GM23248 (cell line): ENCODE measurements around the gene SCN1B. TPM values are rescaled to one million over a fixed set of nuclear protein-coding genes. Genes with fewer than 3 reads are reported as not detected.
A peak's percentile ranks its signal among the peaks of the same experiment; 100 is the strongest.

Experiments used
- DNase-seq: peaks from one replicate; pipeline ENCODE4 v3.0.0-alpha.2; 2015
- H2AFZ ChIP-seq: fragments of 200-600 bp; sonication (generic); 2 replicates; pipeline ENCODE4 v1.6.1; 2016; ENCODE audit warnings: antibody characterized with exemption
- H3F3A ChIP-seq: fragments of 200-600 bp; sonication (generic); 2 replicates; pipeline ENCODE4 v1.6.1; 2016; ENCODE audit warnings: mild to moderate bottlenecking, antibody characterized with exemption, mixed run types; ENCODE audit not compliant: insufficient read depth
- H3K27ac ChIP-seq: fragments of 200-600 bp; sonication (generic); 2 replicates; pipeline ENCODE4 v1.5.1; 2016; ENCODE audit warnings: mild to moderate bottlenecking
- H3K27me3 ChIP-seq: fragments of 200-600 bp; sonication (generic); replicated peaks from 2 replicates; pipeline ENCODE4 v1.6.1; 2016; ENCODE audit warnings: mild to moderate bottlenecking; ENCODE audit not compliant: insufficient read depth
- H3K36me3 ChIP-seq: fragments of 200-600 bp; sonication (generic); 2 replicates; pipeline ENCODE4 v1.6.1; 2016; ENCODE audit warnings: low read depth, mild to moderate bottlenecking
- H3K4me1 ChIP-seq: fragments of 200-600 bp; sonication (generic); 2 replicates; pipeline ENCODE4 v1.6.1; 2016; ENCODE audit warnings: mild to moderate bottlenecking; ENCODE audit not compliant: insufficient read depth
- H3K4me2 ChIP-seq: fragments of 200-600 bp; sonication (generic); one replicate; pipeline ENCODE4 v1.6.1; 2016; ENCODE audit warnings: mild to moderate bottlenecking; ENCODE audit not compliant: unreplicated experiment
- H3K4me3 ChIP-seq: fragments of 200-600 bp; sonication (generic); 2 replicates; pipeline ENCODE4 v1.5.1; 2016; ENCODE audit warnings: mild to moderate bottlenecking
- H3K79me2 ChIP-seq: fragments of 200-600 bp; sonication (generic); 2 replicates; pipeline ENCODE4 v1.6.1; 2016; ENCODE audit warnings: mild to moderate bottlenecking; ENCODE audit not compliant: insufficient read depth
- H3K9ac ChIP-seq: fragments of 200-600 bp; sonication (generic); 2 replicates; pipeline ENCODE4 v1.6.1; 2016; ENCODE audit warnings: mild to moderate bottlenecking
- H3K9me2 ChIP-seq: fragments of 200-600 bp; sonication (generic); 2 replicates; pipeline ENCODE4 v1.6.1; 2016; ENCODE audit warnings: mixed run types, mild to moderate bottlenecking, moderate library complexity; ENCODE audit not compliant: insufficient read depth
- H3K9me3 ChIP-seq: fragments of 200-600 bp; sonication (generic); one replicate; pipeline ENCODE4 v1.6.1; 2017; ENCODE audit warnings: low read depth
- H4K20me1 ChIP-seq: fragments of 200-600 bp; sonication (generic); 2 replicates; pipeline ENCODE4 v1.6.0; 2016; ENCODE audit not compliant: insufficient read depth
- EZH2 ChIP-seq: fragments of 200-600 bp; sonication (generic); IDR thresholded peaks from 2 replicates; pipeline ENCODE4 v1.6.1; 2018; ENCODE audit warnings: antibody characterized with exemption, mild to moderate bottlenecking; ENCODE audit not compliant: insufficient read depth, poor library complexity, severe bottlenecking
- EZH2phosphoT487 ChIP-seq: fragments of 200-600 bp; sonication (generic); IDR thresholded peaks from 2 replicates; pipeline ENCODE4 v1.6.1; 2018; ENCODE audit warnings: antibody characterized with exemption, moderate library complexity, mild to moderate bottlenecking, low read depth; ENCODE audit not compliant: insufficient read depth
- WGBS, 2 experiments: methylation state at CpG; one replicate each; pipeline ENCODE4 v1.1.6; 2015 to 2017; ENCODE audit warnings: low lambda C conversion rate in 2 of 2, low coverage in 1 of 2; ENCODE audit errors: missing lambda C conversion rate in 2 of 2; 5-methylcytosine and 5-hydroxymethylcytosine counted together
- in situ Hi-C: fragments of 300-500 bp; cut with MboI; formaldehyde crosslinking; loops from 2 replicates; pipeline ENCODE4 v1.15.0; 2020
- polyA plus RNA-seq: library from polyadenylated mRNA; unstranded; fragments of >200 nt; fragmentation: Nextera tagmentation; extraction: Ambion mirVana; gene quantifications from 2 replicates; pipeline ENCODE4 v1.2.1, GENCODE V29; 2016
- total RNA-seq: library from RNA; depleted of rRNA; stranded (reverse); fragments of >200 nt; shearing (Covaris generic); gene quantifications from 2 replicates; pipeline ENCODE4 v1.2.3, GENCODE V29; 2014

The SCN1B gene
- total and polyA plus RNA-seq, 2 experiments from 2014 or later, result 1.5 to 1.7 TPM

GRCh38 chr19:35063940-35064818, 33.9 kb downstream of the SCN1B start:
- Histone ChIP-seq H3K79me2 (no peaks in the 10 kb centered on the region), H3K4me1 (0 out of 2 replicates have a peak, but pooled peaks cover 2% of the 10 kb centered on the region), H3K27me3 (0 out of 2 replicates have a peak, but pooled peaks cover 5% of the 10 kb centered on the region), H3F3A (no peaks in the 10 kb centered on the region), H3K9ac (no peak overlapping the region), H3K4me3 (no peak overlapping the region), H3K4me2 (no peak overlapping the region), H3K9me2 (no peaks in the 10 kb centered on the region), H2AFZ (no peak overlapping the region), H3K27ac (no peak overlapping the region), H4K20me1 (no peaks in the 10 kb centered on the region), H3K36me3 (no peaks in the 10 kb centered on the region), H3K9me3 (no peaks in the 10 kb centered on the region)
- 72 to 74% methylated on average over 10 of the region's 10 CpGs for WGBS, 2 experiments
- peak; percentile 88 for DNase-seq
- in situ Hi-C loops, result no loop called here
- TF ChIP-seq EZH2phosphoT487 (no peak), EZH2 (no peak)

- H3K4me2 ChIP-seq, result no peak overlapping the region
- H3K4me1 ChIP-seq, result 0 out of 2 replicates have a peak, but pooled peaks cover 2% of the 10 kb centered on the region
- in situ Hi-C loops, result no loop called here
- no peak overlapping the region for H3K4me3 ChIP-seq
- no peaks in the 10 kb centered on the region for H3K79me2 ChIP-seq
- H3K9me2 ChIP-seq, result no peaks in the 10 kb centered on the region
- no peaks in the 10 kb centered on the region for H3F3A ChIP-seq
- H3K9ac ChIP-seq, result no peak overlapping the region
- H3K27me3 ChIP-seq, result 0 out of 2 replicates have a peak, but pooled peaks cover 6% of the 10 kb centered on the region
- 74 to 79% methylated on average over 10 of the region's 10 CpGs for WGBS, 2 experiments
- H3K27ac ChIP-seq, result no peak overlapping the region
- H3K9me3 ChIP-seq, result no peaks in the 10 kb centered on the region
- H4K20me1 ChIP-seq, result no peaks in the 10 kb centered on the region
- no peak overlapping the region for H2AFZ ChIP-seq
- H3K36me3 ChIP-seq, result no peaks in the 10 kb centered on the region
- no peak for DNase-seq
- no peak for TF ChIP-seq EZH2
- TF ChIP-seq EZH2phosphoT487, result no peak
These were observed 35.3 kb downstream of the SCN1B start for GRCh38 chr19:35065574-35065973.

DNA sequence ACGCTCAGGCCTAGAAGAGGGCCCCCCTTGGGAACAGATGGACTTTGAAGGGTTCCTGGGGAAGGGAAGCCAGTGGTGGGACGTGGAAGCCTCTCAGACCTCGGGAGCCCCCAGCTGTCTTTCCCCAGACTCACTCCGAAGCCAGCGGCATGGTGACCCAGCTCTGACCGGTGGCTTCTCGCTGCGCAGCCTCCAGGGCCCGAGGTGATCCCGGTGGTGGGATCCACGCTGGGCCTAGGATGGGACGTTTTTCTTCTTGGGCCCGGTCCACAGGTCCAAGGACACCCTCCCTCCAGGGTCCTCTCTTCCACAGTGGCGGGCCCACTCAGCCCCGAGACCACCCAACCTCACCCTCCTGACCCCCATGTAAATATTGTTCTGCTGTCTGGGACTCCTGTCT, 35.9 kb downstream of the SCN1B start:
- 0 out of 2 replicates have a peak, but pooled peaks cover 2% of the 10 kb centered on the region for H3K4me1 ChIP-seq
- no peak overlapping the region for H3K4me2 ChIP-seq
- no peak for DNase-seq
- no peak overlapping the region for H3K9ac ChIP-seq
- H3K27ac ChIP-seq, result no peak overlapping the region
- H3K9me2 ChIP-seq, result no peaks in the 10 kb centered on the region
- 78 to 86% methylated on average over 9 to 13 of the region's 15 CpGs for WGBS, 2 experiments
- no peaks in the 10 kb centered on the region for H3K36me3 ChIP-seq
- no peak overlapping the region for H2AFZ ChIP-seq
- H3K9me3 ChIP-seq, result no peaks in the 10 kb centered on the region
- in situ Hi-C loops, result no loop called here
- 0 out of 2 replicates have a peak, but pooled peaks cover 6% of the 10 kb centered on the region for H3K27me3 ChIP-seq
- no peaks in the 10 kb centered on the region for H3K79me2 ChIP-seq
- no peak for TF ChIP-seq EZH2
- TF ChIP-seq EZH2phosphoT487, result no peak
- no peaks in the 10 kb centered on the region for H4K20me1 ChIP-seq
- H3F3A ChIP-seq, result no peaks in the 10 kb centered on the region
- no peak overlapping the region for H3K4me3 ChIP-seq

GRCh38 chr19:35066691-35067563, 36.7 kb downstream of the SCN1B start:
- in situ Hi-C loops, result no loop called here
- Histone ChIP-seq H3K9me2 (no peaks in the 10 kb centered on the region), H3K4me2 (no peak overlapping the region), H2AFZ (no peak overlapping the region), H3F3A (no peaks in the 10 kb centered on the region), H3K27ac (no peak overlapping the region), H4K20me1 (no peaks in the 10 kb centered on the region), H3K79me2 (no peaks in the 10 kb centered on the region), H3K9ac (no peak overlapping the region), H3K4me1 (0 out of 2 replicates have a peak, but pooled peaks cover 2% of the 10 kb centered on the region), H3K4me3 (no peak overlapping the region), H3K27me3 (0 out of 2 replicates have a peak, but pooled peaks cover 3% of the 10 kb centered on the region), H3K36me3 (no peaks in the 10 kb centered on the region), H3K9me3 (no peaks in the 10 kb centered on the region)
- TF ChIP-seq EZH2phosphoT487 (no peak), EZH2 (no peak)
- peak; percentile 85 for DNase-seq
- WGBS, 2 experiments, result 10 to 15% methylated on average over 14 of the region's 14 CpGs
